Skeletal muscle cell (primary cell): ENCODE data around the gene MYO3A.
"Not testable (repeated sequence)": the region's sequence is repeated elsewhere in the genome, so short reads cannot be mapped to it uniquely, and the experiment has no call there.

Experiments used
- DNase-seq: peaks from one replicate; pipeline ENCODE4 v3.0.0-alpha.2; 2010; ENCODE audit warnings: low read depth
- H3K4me3 ChIP-seq: 2 replicates; pipeline ENCODE4 v1.5.1; 2011; ENCODE audit warnings: low read depth, mild to moderate bottlenecking, control low read depth, low read length, moderate library complexity

Gene MYO3A

GRCh38 chr10:25974897-25975459 lies 40.9 kb downstream of the MYO3A start:
- no peak overlapping the region for H3K4me3 ChIP-seq
- DNase-seq, result no peak

- no peak for DNase-seq
Observed at GRCh38 chr10:25978771-25979170, 44.7 kb downstream of the MYO3A start.

GRCh38 chr10:25982107-25982506 lies 48.1 kb downstream of the MYO3A start:
- no peak overlapping the region for H3K4me3 ChIP-seq
- no peak for DNase-seq

More at GRCh38 chr10:25978771-25979170, 44.7 kb downstream of the MYO3A start:
- no peak overlapping the region for H3K4me3 ChIP-seq

- H3K4me3 ChIP-seq, result no peak overlapping the region
- no peak for DNase-seq
Observed at GRCh38 chr10:25988583-25988982, 54.6 kb downstream of the MYO3A start.

- no peak for DNase-seq
- H3K4me3 ChIP-seq, result no peak overlapping the region
Observed at GRCh38 chr10:25989951-25990350, 55.9 kb downstream of the MYO3A start.

- no peak for DNase-seq
- H3K4me3 ChIP-seq, result no peak overlapping the region
Observed at GRCh38 chr10:25999295-25999981, 65.4 kb downstream of the MYO3A start.

- no peak overlapping the region for H3K4me3 ChIP-seq
- no peak for DNase-seq
Observed at GRCh38 chr10:26000971-26001370, 66.9 kb downstream of the MYO3A start.

GRCh38 chr10:26002466-26002865 lies 68.4 kb downstream of the MYO3A start:
- DNase-seq, H3K4me3 ChIP-seq: not testable (repeated sequence)

GRCh38 chr10:26015092-26015491 lies 81.1 kb downstream of the MYO3A start:
- H3K4me3 ChIP-seq, result no peak overlapping the region
- DNase-seq, result no peak

- no peak for DNase-seq
- no peak overlapping the region for H3K4me3 ChIP-seq
Observed at GRCh38 chr10:26022831-26023230, 88.8 kb downstream of the MYO3A start.

- H3K4me3 ChIP-seq, result no peak overlapping the region
Observed at GRCh38 chr10:26024303-26024702, 90.3 kb downstream of the MYO3A start.

GRCh38 chr10:26025523-26025922 lies 91.5 kb downstream of the MYO3A start:
- H3K4me3 ChIP-seq, result no peak overlapping the region

More at GRCh38 chr10:26024303-26024702, 90.3 kb downstream of the MYO3A start:
- no peak for DNase-seq

GRCh38 chr10:26029858-26030257 lies 95.8 kb downstream of the MYO3A start:
- H3K4me3 ChIP-seq, result no peak overlapping the region
- DNase-seq, result no peak

More at GRCh38 chr10:26025523-26025922, 91.5 kb downstream of the MYO3A start:
- no peak for DNase-seq

- no peak overlapping the region for H3K4me3 ChIP-seq
- DNase-seq, result no peak
Observed at GRCh38 chr10:26031300-26031699, 97.3 kb downstream of the MYO3A start.

GRCh38 chr10:26043469-26043868 lies 109.4 kb downstream of the MYO3A start:
- no peak for DNase-seq
- H3K4me3 ChIP-seq, result no peak overlapping the region

- DNase-seq, result no peak
- H3K4me3 ChIP-seq, result no peak overlapping the region
Observed at GRCh38 chr10:26044141-26044749, 110.2 kb downstream of the MYO3A start.

- H3K4me3 ChIP-seq, result no peak overlapping the region
- no peak for DNase-seq
Observed at GRCh38 chr10:26046073-26046700, 112.2 kb downstream of the MYO3A start.

GRCh38 chr10:26048756-26049155 lies 114.7 kb downstream of the MYO3A start:
- no peak for DNase-seq
- no peak overlapping the region for H3K4me3 ChIP-seq

- no peak overlapping the region for H3K4me3 ChIP-seq
- no peak for DNase-seq
Observed at GRCh38 chr10:26052326-26052725, 118.3 kb downstream of the MYO3A start.

GRCh38 chr10:26057466-26057865 lies 123.4 kb downstream of the MYO3A start:
- DNase-seq, result no peak
- no peak overlapping the region for H3K4me3 ChIP-seq
